OCI-LY7 (cell line): ENCODE data around the gene NCBP2. TPM values are rescaled to one million over a fixed set of nuclear protein-coding genes. Genes with fewer than 3 reads are reported as not detected.

Experiments used
- BruUV-seq: library from RNA; stranded (reverse); fragments of 400-500 nt; replicated peaks from 2 replicates; lab custom pipeline; 2021; lab: Mats Ljungman, UMichigan
- CTCF ChIA-PET: fragments of 300-600 bp; sonication (Branson Sonifier 250); formaldehyde crosslinking; loops from one replicate; lab custom pipeline; 2022; ENCODE audit warnings: antibody characterized with exemption; ENCODE audit not compliant: unreplicated experiment; lab: Charles Lee
- POLR2A ChIA-PET: fragments of 300-600 bp; sonication (Branson Sonifier 250); formaldehyde crosslinking; loops from one replicate; lab custom pipeline; 2022; ENCODE audit warnings: antibody characterized with exemption; lab: Charles Lee
- DNase-seq: peaks from one replicate; pipeline ENCODE4 v3.0.0-alpha.2; 2015; ENCODE audit warnings: low spot score
- H2AFZ ChIP-seq: fragments of 200-600 bp; sonication (generic), shearing (Covaris generic); 2 replicates; pipeline ENCODE4 v1.6.1; 2014; ENCODE audit warnings: mild to moderate bottlenecking, antibody characterized with exemption, low read length, moderate library complexity
- H3K27ac ChIP-seq: fragments of 200-600 bp; sonication (generic); 2 replicates; pipeline ENCODE4 v1.5.1; 2014; ENCODE audit warnings: mixed run types, low read depth, mild to moderate bottlenecking, moderate library complexity, low read length, inconsistent platforms; ENCODE audit not compliant: poor library complexity, severe bottlenecking
- H3K36me3 ChIP-seq: fragments of 200-600 bp; sonication (generic); 2 replicates; pipeline ENCODE4 v1.6.1; 2014; ENCODE audit warnings: mild to moderate bottlenecking, antibody characterized with exemption, low read length, moderate library complexity, mixed read lengths; ENCODE audit not compliant: insufficient read depth
- H3K4me1 ChIP-seq: fragments of 200-600 bp; sonication (generic); 2 replicates; pipeline ENCODE4 v1.5.1; 2014; ENCODE audit warnings: mild to moderate bottlenecking, low read length; ENCODE audit not compliant: insufficient read depth, poor library complexity, severe bottlenecking
- H3K4me2 ChIP-seq: fragments of 200-600 bp; sonication (generic); 2 replicates; pipeline ENCODE4 v1.6.1; 2014; ENCODE audit warnings: mild to moderate bottlenecking, low read length
- H3K4me3 ChIP-seq: fragments of 200-600 bp; sonication (generic); 2 replicates; pipeline ENCODE4 v1.5.1; 2014; ENCODE audit warnings: mild to moderate bottlenecking, low read depth, low read length; ENCODE audit not compliant: poor library complexity, severe bottlenecking
- H3K79me2 ChIP-seq: fragments of 200-600 bp; sonication (generic); 2 replicates; pipeline ENCODE4 v1.6.1; 2016; ENCODE audit warnings: low read depth, mild to moderate bottlenecking, low read length, moderate library complexity, mixed read lengths; ENCODE audit not compliant: insufficient read depth
- H3K9me2 ChIP-seq: fragments of 200-600 bp; sonication (generic); 2 replicates; pipeline ENCODE4 v1.6.1; 2016; ENCODE audit warnings: mild to moderate bottlenecking, low read length, mixed read lengths; ENCODE audit not compliant: insufficient read depth
- H3K9me3 ChIP-seq: fragments of 200-600 bp; sonication (generic); 2 replicates; pipeline ENCODE4 v1.6.1; 2014; ENCODE audit warnings: mild to moderate bottlenecking, mixed run types, low read length, mixed read lengths
- H4K20me1 ChIP-seq: fragments of 200-600 bp; sonication (generic); 2 replicates; pipeline ENCODE4 v1.6.1; 2014; ENCODE audit warnings: mild to moderate bottlenecking, antibody characterized with exemption, low read length, moderate library complexity, mixed read lengths; ENCODE audit not compliant: insufficient read depth
- CTCF ChIP-seq: fragments of 200-600 bp; sonication (generic); conservative IDR thresholded peaks from 2 replicates; pipeline ENCODE4 v1.5.1; 2014; ENCODE audit warnings: mild to moderate bottlenecking, antibody characterized with exemption, low read length, moderate library complexity, mixed read lengths
- EZH2phosphoT487 ChIP-seq: fragments of 200-600 bp; sonication (generic); IDR thresholded peaks from 2 replicates; pipeline ENCODE4 v1.6.1; 2018; ENCODE audit warnings: low read depth, borderline replicate concordance, mild to moderate bottlenecking, mixed run types, antibody characterized with exemption, low read length, moderate library complexity, mixed read lengths
- intact Hi-C: fragments of 100-400 bp; cut with micrococcal nuclease; formaldehyde crosslinking; loops from one replicate; pipeline ENCODE4 v1.10.0; 2022; ENCODE audit not compliant: unreplicated experiment
- total RNA-seq, 2 experiments: library from RNA; depleted of rRNA in 1 of 2; stranded (reverse); fragments of >200 nt in 1 of 2; shearing (Covaris generic) in 1 of 2; gene quantifications; 2 replicates each; pipeline ENCODE4 v1.2.3, GENCODE V29; 2014 to 2022

Gene NCBP2
- total RNA-seq, 2 experiments from 2014 or later = 46.4 to 73.6 TPM

GRCh38 chr3:196979545-196979944, 37.2 kb upstream of the NCBP2 start:
- DNase-seq = no peak
- CTCF ChIA-PET = no interaction called here
- no peak overlapping the region for H3K27ac ChIP-seq
- intact Hi-C loops = loop anchor here (2.0 kb wide), 1 partner anchor 207 kb away; no protein-coding TSS in a partner anchor
- H2AFZ ChIP-seq = no peak overlapping the region
- H4K20me1 ChIP-seq = no peaks in the 10 kb centered on the region
- peaks cover 4% of the 10 kb centered on the region for H3K4me1 ChIP-seq
- no peak overlapping the region for H3K4me3 ChIP-seq
- H3K36me3 ChIP-seq = no peaks in the 10 kb centered on the region
- TF ChIP-seq CTCF (no peak), EZH2phosphoT487 (no peak)
- H3K9me2 ChIP-seq = no peaks in the 10 kb centered on the region
- POLR2A ChIA-PET = no interaction called here
- no peaks in the 10 kb centered on the region for H3K79me2 ChIP-seq
- no peak overlapping the region for H3K4me2 ChIP-seq
- no TSS peak for BruUV-seq
- H3K9me3 ChIP-seq = no peaks in the 10 kb centered on the region

GRCh38 chr3:196976941-196977340, 34.6 kb upstream of the NCBP2 start:
- no peak for DNase-seq
- intact Hi-C loops = no loop called here

More at GRCh38 chr3:196976941-196977340, 34.6 kb upstream of the NCBP2 start:
- POLR2A ChIA-PET = no interaction called here
- Histone ChIP-seq H3K4me1 (peaks cover 4% of the 10 kb centered on the region), H3K27ac (no peak overlapping the region), H4K20me1 (no peaks in the 10 kb centered on the region), H3K9me3 (no peaks in the 10 kb centered on the region), H3K4me2 (no peak overlapping the region), H3K36me3 (no peaks in the 10 kb centered on the region), H3K79me2 (no peaks in the 10 kb centered on the region), H2AFZ (no peak overlapping the region), H3K9me2 (no peaks in the 10 kb centered on the region), H3K4me3 (no peak overlapping the region)
- TF ChIP-seq EZH2phosphoT487 (no peak), CTCF (no peak)
- CTCF ChIA-PET = no interaction called here
- BruUV-seq = no TSS peak
